Endothelial cell of umbilical vein (primary cell): Measurements from ENCODE around the gene CCZ1. TPM values are rescaled to one million over a fixed set of nuclear protein-coding genes. Genes with fewer than 3 reads are reported as not detected.
"Not testable (repeated sequence)": the region's sequence is repeated elsewhere in the genome, so short reads cannot be mapped to it uniquely, and the experiment has no call there.

Experiments used
- BruUV-seq: library from RNA; stranded (reverse); fragments of 400-500 nt; replicated peaks from 2 replicates; lab custom pipeline; 2021; lab: Mats Ljungman, UMichigan
- CTCF ChIA-PET: fragments of 300-600, 350-600 bp; sonication (Branson Sonifier 250); formaldehyde crosslinking; loops from one replicate; lab custom pipeline; 2021; ENCODE audit warnings: antibody characterized with exemption, inconsistent platforms; lab: Charles Lee
- POLR2A ChIA-PET: fragments of 300-600, 350-600 bp; sonication (Branson Sonifier 250); formaldehyde crosslinking; loops from one replicate; lab custom pipeline; 2021; ENCODE audit warnings: antibody characterized with exemption, inconsistent platforms; lab: Charles Lee
- DNase-seq: peaks from one replicate; pipeline ENCODE4 v3.0.0-alpha.2; 2011; ENCODE audit warnings: low read depth, low spot score
- FAIRE-seq: peaks from 2 replicates; lab custom pipeline; 2011; peaks lifted over from hg19 to GRCh38; lab: Jason Lieb, UNC
- H2AFZ ChIP-seq: 2 replicates; pipeline ENCODE4 v1.6.0; 2012; ENCODE audit warnings: low read depth, low read length, control low read depth, inconsistent platforms
- H3K27ac ChIP-seq: 2 replicates; pipeline ENCODE4 v1.5.1; 2011; ENCODE audit warnings: low read depth, mild to moderate bottlenecking, control low read depth, low read length, moderate library complexity; ENCODE audit not compliant: insufficient read depth
- H3K27me3 ChIP-seq, 2 experiments: 2 replicates each; pipeline versions ENCODE4 v1.6.0 to v1.6.1; 2011; ENCODE audit warnings: low read length in 2 of 2, mixed read lengths in 1 of 2; ENCODE audit not compliant: control insufficient read depth in 2 of 2, insufficient read depth in 2 of 2
- H3K36me3 ChIP-seq, 2 experiments: 2 replicates in 1 of 2; 3 replicates in 1 of 2; pipeline ENCODE4 v1.5.1; 2011; ENCODE audit warnings: low read length in 2 of 2, mild to moderate bottlenecking in 1 of 2, moderate library complexity in 1 of 2; ENCODE audit not compliant: control insufficient read depth in 2 of 2, insufficient read depth in 2 of 2; ENCODE audit errors: extremely low read depth in 1 of 2
- H3K4me1 ChIP-seq: 3 replicates; pipeline ENCODE4 v1.5.1; 2011; ENCODE audit warnings: mild to moderate bottlenecking, low read length; ENCODE audit not compliant: control insufficient read depth, insufficient read depth; ENCODE audit errors: extremely low read depth
- H3K4me2 ChIP-seq: 2 replicates; pipeline ENCODE4 v1.6.1; 2011; ENCODE audit warnings: low read length, control low read depth, mixed read lengths; ENCODE audit not compliant: insufficient read depth
- H3K4me3 ChIP-seq, 3 experiments: fragments of 200-600 bp in 1 of 3; sonication (generic), shearing (Covaris generic) in 1 of 3; replicated peaks in 1 of 3; 2 replicates each; pipeline ENCODE4 v1.5.1; 2011 to 2016; ENCODE audit warnings: control low read depth in 3 of 3, low read length in 3 of 3, mild to moderate bottlenecking in 2 of 3, inconsistent platforms in 1 of 3, low read depth in 1 of 3, moderate library complexity in 1 of 3; ENCODE audit not compliant: insufficient read depth in 1 of 3
- H3K79me2 ChIP-seq: 2 replicates; pipeline ENCODE4 v1.6.0; 2012; ENCODE audit warnings: low read length, inconsistent platforms; ENCODE audit not compliant: control insufficient read depth, insufficient read depth
- H3K9ac ChIP-seq: replicated peaks from 2 replicates; pipeline ENCODE3; 2011; ENCODE audit warnings: low read length, control low read depth; ENCODE audit not compliant: insufficient read depth; ENCODE audit errors: extremely low read depth
- H3K9me1 ChIP-seq: replicated peaks from 3 replicates; pipeline ENCODE4 v1.6.0; 2011; ENCODE audit warnings: mild to moderate bottlenecking, low read length; ENCODE audit not compliant: control insufficient read depth, insufficient read depth; ENCODE audit errors: extremely low read depth
- H3K9me3 ChIP-seq: replicated peaks from 2 replicates; pipeline ENCODE4 v1.5.1; 2012; ENCODE audit warnings: low read length, inconsistent platforms; ENCODE audit not compliant: control insufficient read depth, insufficient read depth
- H4K20me1 ChIP-seq: replicated peaks from 2 replicates; pipeline ENCODE3; 2011; ENCODE audit warnings: mild to moderate bottlenecking, low read length; ENCODE audit not compliant: control insufficient read depth, insufficient read depth; ENCODE audit errors: extremely low read depth
- CTCF ChIP-seq, 2 donors: IDR thresholded peaks; 1 replicate in 1 of 2; 2 replicates in 1 of 2; pipeline ENCODE4 v1.5.1; 2011; ENCODE audit warnings: low read length in 2 of 2, mild to moderate bottlenecking in 2 of 2, moderate library complexity in 2 of 2, control low read depth in 1 of 2, inconsistent platforms in 1 of 2, low read depth in 1 of 2; ENCODE audit not compliant: insufficient read depth in 1 of 2; ENCODE audit errors: extremely low read depth in 1 of 2
- FOS ChIP-seq: IDR thresholded peaks from 2 replicates; pipeline ENCODE4 v1.6.1; 2011; ENCODE audit warnings: mild to moderate bottlenecking, low read length, moderate library complexity, borderline replicate concordance; ENCODE audit not compliant: insufficient read depth
- JUN ChIP-seq: IDR thresholded peaks from 2 replicates; pipeline ENCODE4 v1.6.1; 2011; ENCODE audit warnings: borderline replicate concordance, low read depth; ENCODE audit not compliant: insufficient read length, insufficient read depth
- dilution Hi-C: fragments of 300-500 bp; cut with MboI; formaldehyde crosslinking; loops from one replicate; pipeline ENCODE4 v1.15.0; 2019; ENCODE audit warnings: low sequenced_read_pairs; ENCODE audit not compliant: extremely low pct_ligation_motif_present
- intact Hi-C: fragments of 100-400 bp; cut with micrococcal nuclease; formaldehyde crosslinking; loops from one replicate; pipeline ENCODE4 v1.10.0; 2022
- polyA plus RNA-seq, 4 experiments: library from polyadenylated mRNA; depleted of rRNA in 3 of 4; stranded (reverse) in 3 of 4; unstranded in 1 of 4; fragments of >200 nt; gene quantifications; 2 replicates each; pipeline versions ENCODE4 v1.2.1 to v1.2.3, GENCODE V29; 2011 to 2012; ENCODE audit warnings: missing spikeins in 1 of 4
- total RNA-seq: library from RNA; stranded (reverse); gene quantifications from 2 replicates; pipeline ENCODE4 v1.2.3, GENCODE V29; 2021

Gene CCZ1
- total and polyA plus RNA-seq, 2 donors (not counting 3 experiments of a cell fraction or from before 2014, with no cell fraction given): 40.6 to 95.5 TPM

GRCh38 chr7:5892498-5892897 lies 6.0 kb upstream of the CCZ1 start:
- no peak for FAIRE-seq
- Histone ChIP-seq H3K9me3 (no peaks in the 10 kb centered on the region), H4K20me1 (no peaks in the 10 kb centered on the region), H3K79me2 (no peaks in the 10 kb centered on the region), H3K27me3 (no peaks in the 10 kb centered on the region), H2AFZ (no peak overlapping the region), H3K4me2 (no peak overlapping the region), H3K27ac (no peak overlapping the region), H3K9ac (no peak overlapping the region), H3K4me1 (no peaks in the 10 kb centered on the region), H3K4me3 (no peak overlapping the region), H3K9me1 (no peaks in the 10 kb centered on the region), H3K36me3 (no peaks in the 10 kb centered on the region)
- no TSS peak for BruUV-seq
- POLR2A ChIA-PET: no interaction called here
- CTCF ChIA-PET: no interaction called here
- TF ChIP-seq CTCF (IDR thresholded peaks at IDR 0.05; ENCODE audit: extremely low read depth in 1 of 2, insufficient read depth in 1 of 2, low read depth in 1 of 2, low read length in 2 of 2) (no peak), JUN (no peak), FOS (no peak)
- intact Hi-C loops (no loop called here), dilution Hi-C loops (no loop called here)
- no peak for DNase-seq

- dilution Hi-C loops, FAIRE-seq, CTCF ChIA-PET: not testable (repeated sequence)
Measured at GRCh38 chr7:5897369-5897919, 1.1 kb upstream of the CCZ1 start.

GRCh38 chr7:5903002-5903401 lies 4.5 kb downstream of the CCZ1 start:
- dilution Hi-C loops, H4K20me1 ChIP-seq: not testable (repeated sequence)

More at GRCh38 chr7:5897369-5897919, 1.1 kb upstream of the CCZ1 start:
- H3K9ac ChIP-seq, intact Hi-C loops, H3K9me1 ChIP-seq, H3K4me1 ChIP-seq, H3K9me3 ChIP-seq, H2AFZ ChIP-seq, H3K36me3 ChIP-seq, BruUV-seq, H3K79me2 ChIP-seq, H3K4me3 ChIP-seq, H3K27me3 ChIP-seq, H3K27ac ChIP-seq, POLR2A ChIA-PET, H3K4me2 ChIP-seq, H4K20me1 ChIP-seq: not testable (repeated sequence)
- peak; percentile 3 for DNase-seq

More at GRCh38 chr7:5903002-5903401, 4.5 kb downstream of the CCZ1 start:
- H3K9me3 ChIP-seq, BruUV-seq, H3K9me1 ChIP-seq, H3K4me1 ChIP-seq, H3K9ac ChIP-seq, CTCF ChIA-PET, DNase-seq, intact Hi-C loops, FAIRE-seq, H2AFZ ChIP-seq, H3K4me3 ChIP-seq, H3K4me2 ChIP-seq, H3K79me2 ChIP-seq, H3K27me3 ChIP-seq, H3K27ac ChIP-seq, H3K36me3 ChIP-seq, POLR2A ChIA-PET: not testable (repeated sequence)
